Activated B cell treated with CpG ODN at 0.5 μM for 24 hours (primary cell): ENCODE measurements around the gene TSPO2. TPM values are rescaled to one million over a fixed set of nuclear protein-coding genes. Genes with fewer than 3 reads are reported as not detected.
"Not testable (repeated sequence)": the region's sequence is repeated elsewhere in the genome, so short reads cannot be mapped to it uniquely, and the experiment has no call there.

ENCODE experiments used
- ATAC-seq: fragments of 200-7000 bp; cut with Tn5 transposase; one replicate; pipeline ENCODE4 v1.10.0; 2021; ENCODE audit warnings: low read depth, mild to moderate bottlenecking, moderate library complexity
- CTCF ChIA-PET: fragments of 350-600 bp; sonication (Branson Sonifier 250); formaldehyde crosslinking; loops from one replicate; lab custom pipeline; 2021; ENCODE audit warnings: antibody characterized with exemption; lab: Charles Lee
- POLR2A ChIA-PET: fragments of 350-600 bp; sonication (Branson Sonifier 250); formaldehyde crosslinking; loops from one replicate; lab custom pipeline; 2021; ENCODE audit warnings: antibody characterized with exemption; lab: Charles Lee
- DNase-seq: peaks from one replicate; pipeline ENCODE4 v3.0.0; 2022
- H3K27ac Mint-ChIP-seq: one replicate; pipeline ENCODE4 v1.8.0; 2020; ENCODE audit warnings: mixed read lengths
- H3K27me3 Mint-ChIP-seq: one replicate; pipeline ENCODE4 v1.8.0; 2021; ENCODE audit warnings: mixed read lengths
- H3K36me3 Mint-ChIP-seq: one replicate; pipeline ENCODE4 v1.8.0; 2021; ENCODE audit warnings: low read depth, mixed read lengths
- H3K4me1 Mint-ChIP-seq: one replicate; pipeline ENCODE4 v1.8.0; 2021; ENCODE audit warnings: mixed read lengths
- H3K4me3 Mint-ChIP-seq: one replicate; pipeline ENCODE4 v1.8.0; 2020; ENCODE audit warnings: mild to moderate bottlenecking, mixed read lengths
- H3K9me3 Mint-ChIP-seq: one replicate; pipeline ENCODE4 v1.8.0; 2020; ENCODE audit warnings: mixed read lengths
- CTCF ChIP-seq: fragments of 200-600 bp; IDR thresholded peaks from one replicate; pipeline ENCODE4 v1.8.0; 2022; ENCODE audit warnings: antibody characterized with exemption, mild to moderate bottlenecking
- intact Hi-C: fragments of 100-400 bp; cut with micrococcal nuclease; formaldehyde crosslinking; loops from one replicate; pipeline ENCODE4 v1.15.1; 2024
- total RNA-seq: library from RNA; stranded (reverse); gene quantifications from 2 replicates; pipeline ENCODE4 v1.2.3, GENCODE V29; 2022

Gene TSPO2
- total RNA-seq, 1 donor from 2014 or later = not detected

GRCh38 chr6:41009669-41010068, 32.6 kb upstream of the TSPO2 start:
- Mint-ChIP-seq H3K27me3 (peaks cover 4% of the 10 kb centered on the region), H3K9me3 (no peaks in the 10 kb centered on the region), H3K36me3 (no peaks in the 10 kb centered on the region), H3K4me3 (no peak overlapping the region), H3K4me1 (no peaks in the 10 kb centered on the region), H3K27ac (no peak overlapping the region)
- ChIA-PET POLR2A (no interaction called here), CTCF (no interaction called here)
- DNase-seq (no peak), ATAC-seq (no peak)
- intact Hi-C loops = loop anchor here (5.0 kb wide), 1 partner anchor 673 kb away; no protein-coding TSS in a partner anchor
- no peak for TF ChIP-seq CTCF

GRCh38 chr6:41011673-41012072, 30.6 kb upstream of the TSPO2 start:
- CTCF ChIA-PET = interaction anchor here (4.7 kb wide), 1 partner anchor 16 kb away, joined by 16 read pairs; no protein-coding TSS in a partner anchor
- ATAC-seq (no peak), DNase-seq (no peak)
- POLR2A ChIA-PET = no interaction called here
- no peak overlapping the region for H3K4me3 Mint-ChIP-seq
- H3K27me3 Mint-ChIP-seq = peaks cover 2% of the 10 kb centered on the region
- H3K36me3 Mint-ChIP-seq = no peaks in the 10 kb centered on the region
- TF ChIP-seq CTCF = no peak
- no peaks in the 10 kb centered on the region for H3K9me3 Mint-ChIP-seq
- H3K4me1 Mint-ChIP-seq = no peaks in the 10 kb centered on the region
- intact Hi-C loops = no loop called here
- no peak overlapping the region for H3K27ac Mint-ChIP-seq

DNA sequence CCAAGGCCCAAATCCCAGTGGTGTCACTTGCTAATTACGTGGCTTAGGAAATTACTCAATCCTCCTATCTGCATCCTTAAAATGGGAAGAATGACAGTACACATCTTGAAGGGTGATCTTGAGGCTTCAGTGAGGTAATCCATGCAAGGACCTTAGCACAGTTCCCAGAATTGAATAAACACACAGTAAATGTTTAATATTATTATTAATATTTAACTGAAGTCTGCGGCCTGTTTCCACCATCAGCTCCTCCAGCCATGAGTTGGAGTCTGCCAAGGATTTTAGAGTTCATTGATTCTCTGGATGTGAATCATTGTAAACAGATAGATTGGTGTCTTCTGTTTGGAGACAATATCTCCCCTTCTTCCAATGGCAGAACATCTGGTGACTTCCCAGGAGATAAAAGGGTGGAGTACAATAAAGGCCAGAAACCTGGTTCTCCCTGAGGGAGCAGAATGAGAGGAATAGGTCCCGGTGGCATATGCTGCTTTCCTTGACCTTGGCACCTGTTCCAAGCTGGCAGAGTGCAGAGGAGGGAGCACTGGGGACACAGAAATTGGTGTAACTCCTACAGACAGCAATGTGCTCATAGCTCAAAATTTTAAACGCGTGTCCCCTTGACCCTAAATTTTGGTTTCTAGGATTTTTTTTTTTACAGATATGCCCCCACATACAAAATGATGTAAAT, 28.7 kb upstream of the TSPO2 start:
- DNase-seq = no peak
- Mint-ChIP-seq H3K27me3 (peaks cover 6% of the 10 kb centered on the region), H3K4me1 (no peaks in the 10 kb centered on the region), H3K9me3 (peaks cover 4% of the 10 kb centered on the region), H3K36me3 (no peaks in the 10 kb centered on the region), H3K4me3 (no peak overlapping the region), H3K27ac (no peak overlapping the region)
- TF ChIP-seq CTCF = no peak
- no peak for ATAC-seq
- intact Hi-C loops = no loop called here
- ChIA-PET CTCF (interaction anchor here (0.7 to 4.7 kb wide), 2 partner anchors 14 to 598 kb away, joined by 4 to 16 read pairs; no protein-coding TSS in a partner anchor), POLR2A (no interaction called here)

DNA sequence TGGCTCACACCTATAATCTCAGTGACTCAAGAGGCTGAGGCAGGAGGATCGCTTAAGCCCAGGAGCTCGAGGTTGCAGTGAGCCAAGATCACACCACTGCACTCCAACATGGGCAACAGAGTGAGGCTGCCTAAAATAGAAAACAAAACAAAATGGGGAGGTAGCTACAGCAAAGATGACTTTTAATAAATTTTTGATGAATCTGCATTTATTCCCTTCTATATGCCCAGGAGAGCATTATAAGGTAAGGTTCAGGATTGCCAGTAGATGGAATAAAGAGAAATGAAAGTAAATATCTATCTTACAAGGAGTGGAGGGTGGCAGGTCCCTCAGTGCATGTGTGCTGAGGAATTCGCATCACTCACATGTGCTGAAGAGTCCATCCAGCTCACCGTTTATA, 27.5 kb upstream of the TSPO2 start:
- POLR2A ChIA-PET = no interaction called here

DNA sequence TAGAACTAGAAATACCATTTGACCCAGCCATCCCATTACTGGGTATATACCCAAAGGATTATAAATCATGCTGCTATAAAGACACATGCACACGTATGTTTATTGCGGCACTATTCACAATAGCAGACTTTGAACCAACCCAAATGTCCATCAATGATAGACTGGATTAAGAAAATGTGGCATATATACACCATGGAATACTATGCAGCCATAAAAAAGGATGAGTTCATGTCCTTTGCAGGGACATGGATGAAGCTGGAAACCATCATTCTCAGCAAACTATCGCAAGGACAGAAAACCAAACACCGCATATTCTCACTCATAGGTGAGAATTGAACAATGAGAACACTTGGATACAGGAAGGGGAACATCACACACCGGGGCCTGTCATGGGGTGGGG, 26.4 kb upstream of the TSPO2 start:
- ATAC-seq, H3K4me3 Mint-ChIP-seq, H3K27ac Mint-ChIP-seq, DNase-seq, intact Hi-C loops, H3K4me1 Mint-ChIP-seq, POLR2A ChIA-PET, H3K27me3 Mint-ChIP-seq, H3K36me3 Mint-ChIP-seq, H3K9me3 Mint-ChIP-seq: not testable (repeated sequence)
- CTCF ChIA-PET = interaction anchor here (4.7 kb wide), 1 partner anchor 12 kb away, joined by 16 read pairs; no protein-coding TSS in a partner anchor

More for the DNA sequence above, 27.5 kb upstream of the TSPO2 start:
- DNase-seq (no peak), ATAC-seq (no peak)
- no peak overlapping the region for H3K4me3 Mint-ChIP-seq
- CTCF ChIA-PET = interaction anchor here (4.7 kb wide), 1 partner anchor 13 kb away, joined by 16 read pairs; no protein-coding TSS in a partner anchor
- no peaks in the 10 kb centered on the region for H3K36me3 Mint-ChIP-seq
- intact Hi-C loops = no loop called here
- H3K4me1 Mint-ChIP-seq = no peaks in the 10 kb centered on the region
- peaks cover 6% of the 10 kb centered on the region for H3K27me3 Mint-ChIP-seq
- H3K27ac Mint-ChIP-seq = no peak overlapping the region
- no peak for TF ChIP-seq CTCF
- H3K9me3 Mint-ChIP-seq = peaks cover 4% of the 10 kb centered on the region
